Fibroblast of the aortic adventitia (primary cell): Measurements from ENCODE around the gene PRR20E. TPM values are rescaled to one million over a fixed set of nuclear protein-coding genes. Genes with fewer than 3 reads are reported as not detected.
"Not testable (repeated sequence)": the region's sequence is repeated elsewhere in the genome, so short reads cannot be mapped to it uniquely, and the experiment has no call there.

Experiments
- DNase-seq: peaks from one replicate; pipeline ENCODE4 v3.0.0-alpha.2; 2010; ENCODE audit warnings: low read depth
- H3K4me3 ChIP-seq: 2 replicates; pipeline ENCODE4 v1.5.1; 2011; ENCODE audit warnings: low read depth, mild to moderate bottlenecking, control low read depth, low read length, moderate library complexity
- CTCF ChIP-seq: IDR thresholded peaks from 2 replicates; pipeline ENCODE4 v1.5.1; 2011; ENCODE audit warnings: mild to moderate bottlenecking, low read length, control low read depth, inconsistent platforms; ENCODE audit not compliant: insufficient read depth
- total RNA-seq: library from RNA; depleted of rRNA; stranded (reverse); fragments of >200 nt; gene quantifications from 2 replicates; pipeline ENCODE4 v1.2.3, GENCODE V29; 2012; ENCODE audit warnings: low replicate concordance

The PRR20E gene
- not detected in 2 replicates for total RNA-seq

GRCh38 chr13:57166897-57167296 lies at the start of gene PRR20E:
PRR20E (plus strand) TSS chr13:57167197; CDS start chr13:57167584, 387 bp downstream.
- H3K4me3 ChIP-seq, DNase-seq: not testable (repeated sequence)

- no peak overlapping the region for H3K4me3 ChIP-seq
- DNase-seq: no peak
- no peak for TF ChIP-seq CTCF
These were observed 43.3 kb upstream of the PRR20E start for GRCh38 chr13:57123681-57124080.

GRCh38 chr13:57128909-57129308 lies 38.1 kb upstream of the PRR20E start:
- TF ChIP-seq CTCF: no peak
- H3K4me3 ChIP-seq: no peak overlapping the region
- DNase-seq: no peak

GRCh38 chr13:57136093-57136492 lies 30.9 kb upstream of the PRR20E start:
- no peak for DNase-seq
- H3K4me3 ChIP-seq: no peak overlapping the region
- TF ChIP-seq CTCF: no peak

GRCh38 chr13:57137585-57137984 lies 29.4 kb upstream of the PRR20E start:
- H3K4me3 ChIP-seq: no peak overlapping the region
- no peak for DNase-seq
- no peak for TF ChIP-seq CTCF

- no peak for DNase-seq
- H3K4me3 ChIP-seq: no peak overlapping the region
- TF ChIP-seq CTCF: no peak
These were observed 28.0 kb upstream of the PRR20E start for GRCh38 chr13:57138988-57139387.

- H3K4me3 ChIP-seq, DNase-seq: not testable (repeated sequence)
These were observed 27.2 kb upstream of the PRR20E start for GRCh38 chr13:57139781-57140180.

- DNase-seq, H3K4me3 ChIP-seq: not testable (repeated sequence)
These were observed 26.6 kb upstream of the PRR20E start, which contains the start of gene PRR20A for GRCh38 chr13:57140235-57140968. PRR20A (plus strand) TSS chr13:57140918; CDS start chr13:57141305, 387 bp downstream.

- DNase-seq, H3K4me3 ChIP-seq: not testable (repeated sequence)
These were observed 19.8 kb upstream of the PRR20E start, which contains the start of gene PRR20B for GRCh38 chr13:57147188-57147587. PRR20B (plus strand) TSS chr13:57147488; CDS start chr13:57147875, 387 bp downstream.

GRCh38 chr13:57148106-57148505 lies 18.9 kb upstream of the PRR20E start:
- DNase-seq: not testable (repeated sequence)

GRCh38 chr13:57153761-57154160 lies 13.2 kb upstream of the PRR20E start, which contains the start of gene PRR20C:
PRR20C (plus strand) TSS chr13:57154061; CDS start chr13:57154448, 387 bp downstream.
- H3K4me3 ChIP-seq, DNase-seq: not testable (repeated sequence)

More at GRCh38 chr13:57148106-57148505, 18.9 kb upstream of the PRR20E start:
- not testable (repeated sequence) for H3K4me3 ChIP-seq

- not testable (repeated sequence) for H3K4me3 ChIP-seq, DNase-seq
These were observed 6.7 kb upstream of the PRR20E start, which contains the start of gene PRR20D for GRCh38 chr13:57160332-57160731. PRR20D (plus strand) TSS chr13:57160632; CDS start chr13:57161019, 387 bp downstream.
